ENCODE measurements around the gene MED13.
"Not testable (repeated sequence)": the region's sequence is repeated elsewhere in the genome, so short reads cannot be mapped to it uniquely, and the experiment has no call there.

MED13 gene

GRCh38 chr17:61908292-61909037 lies 156.6 kb downstream of the MED13 start:
- no peak for DNase-seq (ENCODE audit: low spot score)

GRCh38 chr17:61907361-61907760 lies 157.7 kb downstream of the MED13 start:
- no peak for DNase-seq (ENCODE audit: low spot score)

- peak; percentile 42 for DNase-seq (ENCODE audit: low spot score)
Measured at GRCh38 chr17:61904094-61904710, 160.9 kb downstream of the MED13 start.

GRCh38 chr17:61903251-61903650 lies 161.8 kb downstream of the MED13 start:
- DNase-seq (ENCODE audit: low spot score) = no peak

GRCh38 chr17:61897548-61898180 lies 167.4 kb downstream of the MED13 start:
- no peak for DNase-seq (ENCODE audit: low spot score)

DNA sequence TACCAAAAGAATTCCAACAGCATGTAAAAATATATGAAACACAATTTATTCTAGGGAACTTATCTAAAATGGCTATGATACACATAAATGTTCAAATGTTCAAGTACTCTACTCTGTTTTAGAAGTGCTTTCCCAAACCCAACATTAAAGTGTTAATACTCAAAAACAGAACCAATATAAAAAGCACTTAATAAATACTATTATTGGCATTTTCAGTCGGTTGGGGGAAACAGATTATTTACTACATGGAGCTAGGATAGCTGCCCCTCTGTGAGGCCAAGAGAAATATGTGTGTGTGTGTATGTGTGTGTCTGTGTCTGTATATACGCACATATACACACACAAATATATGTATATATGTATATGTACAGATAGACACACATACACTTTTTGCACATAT lies 169.7 kb downstream of the MED13 start:
- DNase-seq (ENCODE audit: low spot score) = no peak

GRCh38 chr17:61894310-61894709 lies 170.8 kb downstream of the MED13 start:
- DNase-seq (ENCODE audit: low spot score) = not testable (repeated sequence)

Data from NAMALWA (cell line).